DND-41 (cell line): ENCODE data around the gene REM1.
"Not testable (repeated sequence)": the region's sequence is repeated elsewhere in the genome, so short reads cannot be mapped to it uniquely, and the experiment has no call there.

Source experiments
- ATAC-seq: fragments of 200-7000 bp; cut with Tn5 transposase; 3 replicates; pipeline ENCODE4 v1.9.1; 2021; ENCODE audit warnings: low read depth; ENCODE audit not compliant: insufficient read depth
- DNase-seq: peaks from one replicate; pipeline ENCODE4 v3.0.0-alpha.2; 2020
- H2AFZ ChIP-seq: 2 replicates; pipeline ENCODE4 v1.6.0; 2012; ENCODE audit warnings: low read depth, low read length
- H3K27ac ChIP-seq: 2 replicates; pipeline ENCODE4 v1.5.1; 2012; ENCODE audit warnings: low read length, inconsistent platforms
- H3K27me3 ChIP-seq: fragments of 200-600 bp; sonication (generic); 2 replicates; pipeline ENCODE4 v1.6.0; 2012; ENCODE audit warnings: low read length, mild to moderate bottlenecking, inconsistent platforms; ENCODE audit not compliant: insufficient read depth, poor library complexity
- H3K36me3 ChIP-seq: 2 replicates; pipeline ENCODE4 v1.5.1; 2012; ENCODE audit warnings: low read length, inconsistent platforms; ENCODE audit not compliant: insufficient read depth
- H3K4me1 ChIP-seq: 2 replicates; pipeline ENCODE4 v1.5.1; 2012; ENCODE audit warnings: mild to moderate bottlenecking, low read length; ENCODE audit not compliant: insufficient read depth
- H3K4me2 ChIP-seq: 2 replicates; pipeline ENCODE4 v1.6.0; 2012; ENCODE audit warnings: mild to moderate bottlenecking, moderate library complexity, low read length, inconsistent platforms; ENCODE audit not compliant: insufficient read depth
- H3K4me3 ChIP-seq, 2 experiments: fragments of 200-600 bp in 1 of 2; shearing (Covaris generic) in 1 of 2; 2 replicates each; pipeline ENCODE4 v1.5.1; 2012 to 2016; ENCODE audit warnings: inconsistent platforms in 2 of 2, low read length in 2 of 2, mild to moderate bottlenecking in 2 of 2, low read depth in 1 of 2, moderate library complexity in 1 of 2
- H3K79me2 ChIP-seq: 2 replicates; pipeline ENCODE4 v1.6.0; 2012; ENCODE audit warnings: low read length, inconsistent platforms; ENCODE audit not compliant: insufficient read depth
- H3K9ac ChIP-seq: 2 replicates; pipeline ENCODE4 v1.6.0; 2012; ENCODE audit warnings: low read depth, mild to moderate bottlenecking, inconsistent platforms, low read length, moderate library complexity
- H3K9me3 ChIP-seq: 2 replicates; pipeline ENCODE4 v1.5.1; 2012; ENCODE audit warnings: low read length, moderate library complexity, mild to moderate bottlenecking, inconsistent platforms; ENCODE audit not compliant: insufficient read depth, severe bottlenecking
- H4K20me1 ChIP-seq: 2 replicates; pipeline ENCODE4 v1.6.0; 2012; ENCODE audit warnings: low read length; ENCODE audit not compliant: insufficient read depth
- CTCF ChIP-seq: IDR thresholded peaks from 2 replicates; pipeline ENCODE4 v1.5.1; 2012; ENCODE audit warnings: borderline replicate concordance, low read length, moderate library complexity, mild to moderate bottlenecking; ENCODE audit not compliant: poor library complexity, severe bottlenecking; ENCODE audit errors: extremely low read depth
- EZH2 ChIP-seq: IDR thresholded peaks from 3 replicates; pipeline ENCODE4 v1.6.1; 2012; ENCODE audit warnings: borderline replicate concordance, low read depth, mild to moderate bottlenecking, moderate library complexity, low read length, inconsistent platforms; ENCODE audit not compliant: severe bottlenecking

REM1 gene

GRCh38 chr20:31502884-31503673 lies 28.0 kb downstream of the REM1 start:
- H3K27me3 ChIP-seq, H3K9ac ChIP-seq, H3K4me1 ChIP-seq, H3K4me3 ChIP-seq, H3K4me2 ChIP-seq, H3K27ac ChIP-seq, H2AFZ ChIP-seq, H4K20me1 ChIP-seq, H3K36me3 ChIP-seq, H3K9me3 ChIP-seq, H3K79me2 ChIP-seq: not testable (repeated sequence)
- TF ChIP-seq CTCF = peak; percentile 89
- ATAC-seq = peak; percentile 95
- peak; percentile 68 for DNase-seq

GRCh38 chr20:31505903-31506302 lies 30.8 kb downstream of the REM1 start:
- DNase-seq (no peak), ATAC-seq (no peak)
- no peak overlapping the region for H2AFZ ChIP-seq
- no peaks in the 10 kb centered on the region for H3K27me3 ChIP-seq
- H3K9ac ChIP-seq = no peak overlapping the region
- no peaks in the 10 kb centered on the region for H4K20me1 ChIP-seq
- TF ChIP-seq EZH2 (no peak), CTCF (no peak)
- no peaks in the 10 kb centered on the region for H3K36me3 ChIP-seq
- no peak overlapping the region for H3K27ac ChIP-seq
- H3K9me3 ChIP-seq = no peaks in the 10 kb centered on the region
- no peaks in the 10 kb centered on the region for H3K4me1 ChIP-seq
- H3K79me2 ChIP-seq = no peaks in the 10 kb centered on the region
- H3K4me2 ChIP-seq = no peak overlapping the region
- no peak overlapping the region for H3K4me3 ChIP-seq

GRCh38 chr20:31508517-31509244 lies 33.6 kb downstream of the REM1 start:
- H3K9ac ChIP-seq = no peak overlapping the region
- peaks cover under 1% of the 10 kb centered on the region for H3K4me1 ChIP-seq
- H3K36me3 ChIP-seq = no peaks in the 10 kb centered on the region
- DNase-seq = no peak
- H3K4me2 ChIP-seq = no peak overlapping the region
- H3K4me3 ChIP-seq = no peak overlapping the region
- H3K9me3 ChIP-seq = no peaks in the 10 kb centered on the region
- TF ChIP-seq EZH2 (no peak), CTCF (no peak)
- 0 out of 2 replicates have a peak overlapping the region, but pooled peaks have one; percentile 28 for H2AFZ ChIP-seq
- H3K27me3 ChIP-seq = no peaks in the 10 kb centered on the region
- no peak for ATAC-seq
- H3K27ac ChIP-seq = no peak overlapping the region
- no peaks in the 10 kb centered on the region for H3K79me2 ChIP-seq
- H4K20me1 ChIP-seq = no peaks in the 10 kb centered on the region
